Measurements from ENCODE around the gene B9D1. TPM values are rescaled to one million over a fixed set of nuclear protein-coding genes. Genes with fewer than 3 reads are reported as not detected.
A peak's percentile ranks its signal among the peaks of the same experiment; 100 is the strongest.

Gene B9D1, protein sequence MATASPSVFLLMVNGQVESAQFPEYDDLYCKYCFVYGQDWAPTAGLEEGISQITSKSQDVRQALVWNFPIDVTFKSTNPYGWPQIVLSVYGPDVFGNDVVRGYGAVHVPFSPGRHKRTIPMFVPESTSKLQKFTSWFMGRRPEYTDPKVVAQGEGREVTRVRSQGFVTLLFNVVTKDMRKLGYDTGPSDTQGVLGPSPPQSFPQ
- total RNA-seq (14.5 TPM), polyA plus RNA-seq (14.4 TPM)

GRCh38 chr17:19362277-19363113 lies at the start of gene B9D1:
TSS of gene B9D1 (minus strand) at chr17:19362723. CDS start at chr17:19362569, 154 bp downstream.
- Histone ChIP-seq H3K27ac (ENCODE audit: low read depth) (peak within 1 kb of the TSS; percentile 56), H3K36me3 (ENCODE audit: insufficient read depth) (no peaks in the 10 kb centered on the region), H3K4me3 (ENCODE audit: low read depth, low read length) (peak within 1 kb of the TSS; percentile 55), H3K4me1 (ENCODE audit: insufficient read depth) (no peaks in the 10 kb centered on the region)
- peak; percentile 78 for DNase-seq (ENCODE audit: extremely low spot score)
- WGBS: under 1% methylated on average over 83 of the region's 83 CpGs

GRCh38 chr17:19411631-19412030 lies 49.1 kb upstream of the B9D1 start:
- WGBS: 68% methylated on average over 9 of the region's 9 CpGs

DNA sequence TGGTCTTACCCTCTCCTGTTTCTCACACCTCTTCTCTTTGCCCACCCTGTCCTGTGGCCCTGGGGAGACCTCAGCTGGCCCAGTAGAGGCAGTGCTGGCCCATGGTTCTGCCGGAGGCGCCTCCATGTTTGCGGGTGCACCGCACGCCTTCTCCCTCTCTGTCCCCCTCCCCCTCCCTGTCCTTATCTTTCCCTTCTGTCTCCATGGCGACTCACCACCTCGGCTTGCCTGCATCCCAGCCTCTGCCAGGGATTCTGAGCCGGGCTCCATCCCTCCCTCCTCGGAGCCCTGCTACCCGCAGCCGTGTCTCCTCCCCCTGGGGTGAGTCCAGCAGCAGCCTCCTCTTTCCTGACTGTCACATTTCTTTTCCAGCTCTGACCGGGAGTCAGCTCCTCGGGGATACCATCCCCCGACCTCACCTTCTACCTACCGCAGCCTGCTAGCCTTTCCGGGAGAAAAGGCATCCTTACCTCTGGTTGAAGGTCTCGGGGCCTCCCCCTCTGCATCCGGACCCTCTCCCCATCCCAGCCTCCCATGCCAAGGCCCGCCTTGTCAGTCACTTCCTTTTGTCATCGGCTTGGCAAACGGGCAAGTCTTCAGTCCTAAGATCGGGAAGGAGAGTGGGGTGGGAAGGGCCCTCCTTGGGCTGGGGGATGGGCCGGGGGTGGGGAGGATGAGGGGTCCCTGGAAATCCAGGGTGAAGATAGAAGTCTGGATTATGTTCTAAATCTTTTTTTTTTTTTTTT lies 48.5 kb upstream of the B9D1 start, which contains the start of gene RNF112:
RNF112 (plus strand) TSS at position 358 of the 746 bp plus-strand sequence; CDS start at position 535, 177 bp downstream.
- 19% methylated on average over 23 of the region's 23 CpGs for WGBS
- no peak within 1 kb of the TSS for H3K27ac ChIP-seq (ENCODE audit: low read depth)
- H3K4me3 ChIP-seq (ENCODE audit: low read depth, low read length): peak within 1 kb of the TSS; percentile 0
- no peak for DNase-seq (ENCODE audit: extremely low spot score)
- H3K4me1 ChIP-seq (ENCODE audit: insufficient read depth): no peaks in the 10 kb centered on the region
- no peaks in the 10 kb centered on the region for H3K36me3 ChIP-seq (ENCODE audit: insufficient read depth)

More at GRCh38 chr17:19411631-19412030, 49.1 kb upstream of the B9D1 start:
- Histone ChIP-seq H3K4me3 (ENCODE audit: low read depth, low read length) (peak overlapping the region; percentile 0), H3K27ac (ENCODE audit: low read depth) (no peak overlapping the region), H3K36me3 (ENCODE audit: insufficient read depth) (no peaks in the 10 kb centered on the region), H3K4me1 (ENCODE audit: insufficient read depth) (no peaks in the 10 kb centered on the region)
- no peak for DNase-seq (ENCODE audit: extremely low spot score)

GRCh38 chr17:19410091-19410490 lies 47.6 kb upstream of the B9D1 start:
- H3K4me1 ChIP-seq (ENCODE audit: insufficient read depth): no peaks in the 10 kb centered on the region
- H3K36me3 ChIP-seq (ENCODE audit: insufficient read depth): no peaks in the 10 kb centered on the region
- WGBS: 91% methylated on average over 6 of the region's 6 CpGs
- H3K4me3 ChIP-seq (ENCODE audit: low read depth, low read length): no peak overlapping the region
- H3K27ac ChIP-seq (ENCODE audit: low read depth): no peak overlapping the region
- no peak for DNase-seq (ENCODE audit: extremely low spot score)

DNA sequence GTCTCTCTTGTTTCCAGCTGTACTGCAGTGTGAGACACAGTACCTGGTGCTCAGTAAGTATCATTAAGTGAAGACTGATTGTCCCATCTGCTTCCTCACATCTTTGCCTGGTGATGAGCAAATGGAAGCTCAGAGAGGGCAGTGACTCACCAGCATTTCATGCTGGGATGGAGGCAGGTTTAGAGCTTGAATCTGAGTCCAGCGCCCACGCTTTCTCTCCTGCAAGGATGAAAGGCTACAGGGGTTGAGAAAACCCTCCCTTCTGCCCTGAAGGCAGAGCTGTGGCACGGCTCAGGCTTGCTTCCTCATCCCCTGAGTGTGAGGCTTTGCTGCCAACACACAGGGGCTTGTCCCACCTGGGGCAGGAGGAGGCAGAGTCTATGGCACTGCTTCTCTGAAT lies 47.0 kb upstream of the B9D1 start:
- no peak for DNase-seq (ENCODE audit: extremely low spot score)
- Histone ChIP-seq H3K4me1 (ENCODE audit: insufficient read depth) (no peaks in the 10 kb centered on the region), H3K4me3 (ENCODE audit: low read depth, low read length) (no peak overlapping the region), H3K27ac (ENCODE audit: low read depth) (no peak overlapping the region), H3K36me3 (ENCODE audit: insufficient read depth) (no peaks in the 10 kb centered on the region)
- WGBS: 83% methylated on average over 3 of the region's 3 CpGs

DNA sequence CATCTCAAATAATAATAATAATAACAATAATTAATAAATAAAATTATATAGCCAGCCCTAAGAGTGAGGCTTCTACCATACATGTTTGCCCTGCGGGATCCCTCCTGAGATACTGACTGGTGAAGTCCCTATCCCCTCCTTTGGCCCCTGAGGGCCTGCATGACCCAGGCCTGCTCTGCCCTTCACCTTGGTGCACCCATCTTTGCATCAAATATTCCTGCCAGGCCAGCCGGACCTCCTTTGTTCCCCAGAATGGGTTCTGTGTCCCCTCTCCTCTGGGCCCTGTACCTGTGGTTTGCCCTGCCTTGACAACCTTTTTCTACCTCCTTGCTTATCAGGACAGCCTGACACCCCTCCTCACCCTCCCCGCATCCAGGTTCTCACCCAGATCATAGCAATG lies 46.5 kb upstream of the B9D1 start:
- no peaks in the 10 kb centered on the region for H3K4me1 ChIP-seq (ENCODE audit: insufficient read depth)
- DNase-seq (ENCODE audit: extremely low spot score): no peak
- H3K4me3 ChIP-seq (ENCODE audit: low read depth, low read length): no peak overlapping the region
- WGBS: 96% methylated on average over 3 of the region's 3 CpGs
- no peaks in the 10 kb centered on the region for H3K36me3 ChIP-seq (ENCODE audit: insufficient read depth)
- no peak overlapping the region for H3K27ac ChIP-seq (ENCODE audit: low read depth)

- DNase-seq (ENCODE audit: extremely low spot score): no peak
- Histone ChIP-seq H3K4me1 (ENCODE audit: insufficient read depth) (no peaks in the 10 kb centered on the region), H3K36me3 (ENCODE audit: insufficient read depth) (no peaks in the 10 kb centered on the region), H3K27ac (ENCODE audit: low read depth) (no peak overlapping the region), H3K4me3 (ENCODE audit: low read depth, low read length) (no peak overlapping the region)
- 75% methylated on average over 2 of the region's 2 CpGs for WGBS
Observed at GRCh38 chr17:19408346-19408710, 45.8 kb upstream of the B9D1 start.

DNA sequence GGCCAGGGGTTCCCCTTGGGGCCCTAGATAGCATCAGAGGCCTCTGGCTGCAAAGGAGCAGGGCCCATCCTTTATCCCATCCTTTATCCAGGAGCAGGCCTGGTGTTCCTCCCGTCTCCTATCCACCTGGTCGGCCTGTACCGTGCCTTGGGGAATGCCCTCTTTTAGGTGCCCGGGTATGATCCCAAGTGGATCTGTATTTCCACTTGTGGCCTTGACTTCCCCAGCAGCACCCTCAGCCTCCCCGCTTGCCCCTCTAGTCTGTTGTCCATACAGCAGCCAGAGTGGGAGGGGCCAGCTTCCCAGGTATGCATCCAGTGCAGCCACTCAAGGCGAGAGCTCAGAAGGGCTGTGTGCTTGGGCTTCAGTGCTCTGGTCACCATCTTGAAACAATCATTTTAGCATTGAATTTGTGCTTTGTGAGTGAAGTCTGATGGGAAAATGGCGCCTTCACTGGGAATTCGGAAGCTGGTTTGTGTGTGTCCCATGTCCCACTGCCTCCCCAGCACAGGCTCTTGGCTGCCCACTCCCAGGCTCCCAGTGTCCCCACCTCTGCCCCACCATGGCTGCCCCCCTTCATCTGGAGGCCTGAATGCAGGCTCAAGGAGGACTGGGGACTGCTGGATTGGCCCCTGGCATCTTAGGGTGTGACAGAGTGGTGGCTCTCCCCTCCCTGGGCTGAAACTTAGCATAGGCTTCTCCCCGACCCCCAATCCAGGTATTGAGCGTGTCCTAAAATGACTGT lies 45.2 kb upstream of the B9D1 start:
- Histone ChIP-seq H3K4me3 (ENCODE audit: low read depth, low read length) (no peak overlapping the region), H3K27ac (ENCODE audit: low read depth) (no peak overlapping the region), H3K4me1 (ENCODE audit: insufficient read depth) (no peaks in the 10 kb centered on the region), H3K36me3 (ENCODE audit: insufficient read depth) (no peaks in the 10 kb centered on the region)
- DNase-seq (ENCODE audit: extremely low spot score): no peak
- 98% methylated on average over 10 of the region's 10 CpGs for WGBS

GRCh38 chr17:19405114-19405513 lies 42.6 kb upstream of the B9D1 start:
- 93% methylated on average over 5 of the region's 5 CpGs for WGBS
- no peaks in the 10 kb centered on the region for H3K36me3 ChIP-seq (ENCODE audit: insufficient read depth)
- no peak for DNase-seq (ENCODE audit: extremely low spot score)
- H3K4me1 ChIP-seq (ENCODE audit: insufficient read depth): no peaks in the 10 kb centered on the region
- no peak overlapping the region for H3K27ac ChIP-seq (ENCODE audit: low read depth)
- H3K4me3 ChIP-seq (ENCODE audit: low read depth, low read length): no peak overlapping the region

DNA sequence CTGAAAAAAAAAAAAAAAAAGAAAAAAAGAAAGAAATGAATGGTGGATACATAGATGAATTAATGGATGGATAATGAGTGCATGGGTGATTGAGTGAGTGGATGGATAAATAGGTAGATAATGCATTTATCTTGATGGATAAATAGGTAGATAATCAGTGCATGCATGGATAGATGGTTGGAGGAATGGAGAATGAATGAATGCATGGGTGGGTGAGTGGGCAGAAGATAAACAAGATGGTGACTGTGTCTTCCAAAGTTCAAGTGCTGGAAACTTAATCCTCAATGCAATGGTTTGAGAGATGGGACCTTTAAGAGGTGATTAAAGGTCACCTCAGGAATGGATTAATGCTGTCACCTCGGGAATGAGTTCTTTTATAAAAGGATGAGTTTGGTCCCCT lies 41.7 kb upstream of the B9D1 start:
- Histone ChIP-seq H3K4me1 (ENCODE audit: insufficient read depth) (no peaks in the 10 kb centered on the region), H3K27ac (ENCODE audit: low read depth) (no peak overlapping the region), H3K4me3 (ENCODE audit: low read depth, low read length) (no peak overlapping the region), H3K36me3 (ENCODE audit: insufficient read depth) (no peaks in the 10 kb centered on the region)
- WGBS: 87% methylated on average over 1 of the region's 1 CpG
- no peak for DNase-seq (ENCODE audit: extremely low spot score)

DNA sequence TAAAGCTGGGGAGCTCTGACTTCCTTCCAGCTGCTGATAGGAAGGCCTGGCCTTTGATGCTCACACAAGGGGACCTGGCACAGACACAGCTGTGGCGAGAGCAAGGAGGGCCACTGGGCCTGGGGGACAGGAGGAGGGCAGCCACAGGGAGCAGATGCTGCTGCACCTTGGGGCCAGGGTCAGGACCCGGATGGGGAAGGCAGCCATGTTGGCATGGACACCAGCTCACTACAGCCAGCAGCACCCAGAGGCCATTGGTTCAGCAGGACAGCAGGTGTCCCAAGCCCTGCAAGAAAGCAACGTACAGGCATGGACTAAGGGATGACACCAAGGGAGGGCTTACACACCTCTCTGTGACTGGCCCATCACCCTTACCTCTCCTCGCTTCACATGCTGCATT lies 40.5 kb upstream of the B9D1 start:
- Histone ChIP-seq H3K4me3 (ENCODE audit: low read depth, low read length) (no peak overlapping the region), H3K36me3 (ENCODE audit: insufficient read depth) (no peaks in the 10 kb centered on the region), H3K4me1 (ENCODE audit: insufficient read depth) (no peaks in the 10 kb centered on the region), H3K27ac (ENCODE audit: low read depth) (no peak overlapping the region)
- 95% methylated on average over 4 of the region's 4 CpGs for WGBS
- DNase-seq (ENCODE audit: extremely low spot score): no peak

DNA sequence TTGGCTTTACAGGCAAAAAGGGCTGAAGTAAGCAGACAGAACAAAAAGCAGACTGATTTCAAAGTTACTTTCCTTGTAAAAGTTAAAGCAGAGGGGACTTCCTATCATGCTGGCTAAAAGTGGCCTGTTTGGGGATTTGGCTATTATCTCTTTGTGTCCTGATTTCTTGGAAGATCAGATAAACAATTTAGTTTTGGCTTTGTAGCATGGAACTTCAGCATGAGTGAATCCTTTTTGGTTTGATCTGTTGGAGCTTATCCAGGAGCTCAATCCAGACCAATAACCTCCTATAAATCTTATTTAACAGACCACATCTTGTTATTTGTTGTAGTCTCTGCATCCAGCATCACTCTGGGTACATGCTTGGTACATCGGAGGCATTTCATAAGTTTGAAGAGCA lies 39.6 kb upstream of the B9D1 start:
- H3K36me3 ChIP-seq (ENCODE audit: insufficient read depth): no peaks in the 10 kb centered on the region
- no peak overlapping the region for H3K27ac ChIP-seq (ENCODE audit: low read depth)
- H3K4me1 ChIP-seq (ENCODE audit: insufficient read depth): no peaks in the 10 kb centered on the region
- H3K4me3 ChIP-seq (ENCODE audit: low read depth, low read length): no peak overlapping the region
- DNase-seq (ENCODE audit: extremely low spot score): no peak
- 40% methylated on average over 1 of the region's 1 CpG for WGBS

GRCh38 chr17:19401321-19402010 lies 38.9 kb upstream of the B9D1 start:
- 51% methylated on average over 8 of the region's 8 CpGs for WGBS
- H3K4me3 ChIP-seq (ENCODE audit: low read depth, low read length): no peak overlapping the region
- DNase-seq (ENCODE audit: extremely low spot score): no peak
- H3K4me1 ChIP-seq (ENCODE audit: insufficient read depth): no peaks in the 10 kb centered on the region
- no peaks in the 10 kb centered on the region for H3K36me3 ChIP-seq (ENCODE audit: insufficient read depth)
- H3K27ac ChIP-seq (ENCODE audit: low read depth): no peak overlapping the region

Measured in urinary bladder (tissue), 4 donors.